Ascending aorta (tissue), 2 donors: ENCODE measurements around the gene EFCAB13. TPM values are rescaled to one million over a fixed set of nuclear protein-coding genes. Genes with fewer than 3 reads are reported as not detected.

Source experiments
- DNase-seq, 2 donors: peaks; one replicate each; pipeline ENCODE4 v3.0.0-alpha.2; 2019; ENCODE audit warnings: low spot score in 2 of 2
- H3K27ac ChIP-seq, 2 donors: fragments of 200-600 bp; sonication (generic); one replicate each; pipeline ENCODE4 v1.5.1; 2016 to 2017; ENCODE audit warnings: mild to moderate bottlenecking in 1 of 2
- H3K27me3 ChIP-seq: fragments of 200-600 bp; sonication (generic); one replicate; pipeline ENCODE4 v1.5.1; 2017
- H3K36me3 ChIP-seq, 2 donors: fragments of 200-600 bp; sonication (generic); one replicate each; pipeline ENCODE4 v1.5.1; 2016
- H3K4me1 ChIP-seq, 2 donors: fragments of 200-600 bp; sonication (generic); one replicate each; pipeline ENCODE4 v1.5.1; 2016 to 2017; ENCODE audit warnings: mild to moderate bottlenecking in 1 of 2
- H3K4me3 ChIP-seq, 2 donors: fragments of 200-600 bp; sonication (generic); one replicate each; pipeline ENCODE4 v1.5.1; 2016 to 2017; ENCODE audit warnings: mild to moderate bottlenecking in 1 of 2
- H3K9me3 ChIP-seq, 2 donors: fragments of 200-600 bp; sonication (generic); one replicate each; pipeline ENCODE4 v1.5.1; 2016
- intact Hi-C: fragments of 100-400 bp; cut with DNase I; formaldehyde crosslinking; loops from one replicate; pipeline ENCODE4 v1.15.1; 2023
- total RNA-seq: library from RNA; depleted of rRNA; stranded (reverse); fragments of >200 nt; gene quantifications from one replicate; pipeline ENCODE4 v1.1.0, GENCODE V29; 2016
- TF ChIP-seq, protein P1 (sequence below), 3 experiments: fragments of 200-600 bp in 2 of 3; fragments of 450-650 bp in 1 of 3; sonication (generic) in 2 of 3; IDR thresholded peaks; one replicate each; pipeline ENCODE4 v1.5.1; 2016 to 2019; ENCODE audit warnings: antibody characterized with exemption in 3 of 3, mild to moderate bottlenecking in 1 of 3, moderate library complexity in 1 of 3

EFCAB13 gene
- total RNA-seq, 1 donor from 2014 or later, result 1.2 TPM

DNA sequence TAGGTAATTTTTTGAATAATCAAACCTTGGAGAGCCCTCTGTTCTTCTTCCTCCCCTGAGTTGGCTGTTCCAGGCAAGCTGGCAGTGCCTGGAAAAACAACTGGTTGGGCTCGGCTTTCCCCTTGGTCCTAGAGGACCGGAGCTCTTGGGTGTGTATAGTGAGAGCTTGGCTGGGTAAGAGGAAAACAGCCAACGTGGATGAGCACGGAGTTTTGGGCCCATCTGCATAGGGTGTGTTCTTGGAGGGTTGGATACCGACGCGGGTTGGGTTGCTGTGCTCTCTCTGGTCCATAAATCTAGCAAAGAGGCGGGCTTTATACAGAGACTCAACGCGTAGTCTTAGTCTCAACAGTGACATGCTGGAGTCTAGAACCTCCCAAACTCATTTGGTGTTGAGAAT is 46.9 kb upstream of the EFCAB13 start:
- H3K36me3 ChIP-seq, result peaks cover 0 to 2% of the 10 kb centered on the region in 2 donors
- TF ChIP-seq, protein P1, sequence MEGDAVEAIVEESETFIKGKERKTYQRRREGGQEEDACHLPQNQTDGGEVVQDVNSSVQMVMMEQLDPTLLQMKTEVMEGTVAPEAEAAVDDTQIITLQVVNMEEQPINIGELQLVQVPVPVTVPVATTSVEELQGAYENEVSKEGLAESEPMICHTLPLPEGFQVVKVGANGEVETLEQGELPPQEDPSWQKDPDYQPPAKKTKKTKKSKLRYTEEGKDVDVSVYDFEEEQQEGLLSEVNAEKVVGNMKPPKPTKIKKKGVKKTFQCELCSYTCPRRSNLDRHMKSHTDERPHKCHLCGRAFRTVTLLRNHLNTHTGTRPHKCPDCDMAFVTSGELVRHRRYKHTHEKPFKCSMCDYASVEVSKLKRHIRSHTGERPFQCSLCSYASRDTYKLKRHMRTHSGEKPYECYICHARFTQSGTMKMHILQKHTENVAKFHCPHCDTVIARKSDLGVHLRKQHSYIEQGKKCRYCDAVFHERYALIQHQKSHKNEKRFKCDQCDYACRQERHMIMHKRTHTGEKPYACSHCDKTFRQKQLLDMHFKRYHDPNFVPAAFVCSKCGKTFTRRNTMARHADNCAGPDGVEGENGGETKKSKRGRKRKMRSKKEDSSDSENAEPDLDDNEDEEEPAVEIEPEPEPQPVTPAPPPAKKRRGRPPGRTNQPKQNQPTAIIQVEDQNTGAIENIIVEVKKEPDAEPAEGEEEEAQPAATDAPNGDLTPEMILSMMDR (IDR thresholded peaks at IDR 0.05), result no peak
- no peaks in the 10 kb centered on the region for H3K9me3 ChIP-seq
- DNase-seq, result peak; percentile 48 to 90
- H3K27me3 ChIP-seq, result no peaks in the 10 kb centered on the region
- intact Hi-C loops, result no loop called here
- no peak overlapping the region for H3K4me3 ChIP-seq
- peak overlapping the region; percentile 96 to 97 for H3K27ac ChIP-seq
- peaks cover 43 to 75% of the 10 kb centered on the region in 2 donors for H3K4me1 ChIP-seq

DNA sequence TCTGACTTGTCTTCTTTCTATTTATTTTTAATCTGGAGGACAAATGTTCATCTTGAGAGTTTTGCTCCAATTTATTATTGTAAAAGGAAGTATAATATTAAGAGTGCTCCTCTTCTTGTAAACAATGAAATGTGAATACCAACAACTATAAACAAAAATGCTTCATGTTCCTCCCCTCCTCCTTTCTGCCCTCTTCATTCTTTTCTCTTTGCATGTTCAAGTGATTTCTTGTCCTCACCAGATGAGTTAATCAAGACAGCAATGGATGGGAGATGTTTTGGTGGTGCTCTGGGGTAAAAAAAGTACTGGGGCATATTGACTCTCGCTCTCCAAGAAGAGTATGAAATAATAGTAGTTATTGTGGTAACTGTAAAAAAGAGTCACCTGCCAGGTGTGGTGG is 45.8 kb upstream of the EFCAB13 start:
- peaks cover 43 to 75% of the 10 kb centered on the region in 2 donors for H3K4me1 ChIP-seq
- H3K27me3 ChIP-seq, result no peaks in the 10 kb centered on the region
- intact Hi-C loops, result loop anchor here (2.0 kb wide), 3 partner anchors 17 to 45 kb away; partner anchors contain the start of gene EFCAB13
- TF ChIP-seq, protein P1 (IDR thresholded peaks at IDR 0.05), result no peak
- H3K4me3 ChIP-seq, result no peak overlapping the region
- H3K36me3 ChIP-seq, result peaks cover 0 to 2% of the 10 kb centered on the region in 2 donors
- no peak for DNase-seq
- H3K27ac ChIP-seq, result peak overlapping the region; percentile 96 to 97
- no peaks in the 10 kb centered on the region for H3K9me3 ChIP-seq

DNA sequence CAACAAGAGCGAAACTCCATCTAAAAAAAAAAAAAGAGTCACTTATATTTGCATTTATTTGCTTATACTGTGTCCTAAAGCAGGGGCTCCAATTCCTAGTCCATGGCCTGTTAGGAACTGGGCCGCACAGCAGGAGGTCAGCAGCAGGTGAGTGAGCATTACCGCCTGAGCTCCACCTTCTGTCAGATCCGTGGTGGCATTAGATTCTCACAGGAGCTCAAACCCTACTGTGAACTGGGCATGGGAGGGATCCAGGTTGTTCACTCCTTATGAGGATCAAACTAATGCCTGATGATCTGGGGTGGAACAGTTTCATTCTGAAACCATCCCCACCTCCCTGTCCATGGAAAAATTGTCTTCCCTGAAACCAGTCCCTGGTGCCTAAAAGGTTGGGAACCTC is 45.2 kb upstream of the EFCAB13 start:
- intact Hi-C loops, result loop anchor here (2.0 kb wide), 3 partner anchors 16 to 44 kb away; partner anchors contain the start of gene EFCAB13
- H3K27ac ChIP-seq, result peak overlapping the region; percentile 96 to 97
- no peak overlapping the region for H3K4me3 ChIP-seq
- H3K4me1 ChIP-seq, result peaks cover 43 to 71% of the 10 kb centered on the region in 2 donors
- H3K27me3 ChIP-seq, result no peaks in the 10 kb centered on the region
- no peaks in the 10 kb centered on the region for H3K9me3 ChIP-seq
- no peak for DNase-seq
- TF ChIP-seq, protein P1 (IDR thresholded peaks at IDR 0.05), result no peak
- H3K36me3 ChIP-seq, result peaks cover 2% of the 10 kb centered on the region in 2 donors

DNA sequence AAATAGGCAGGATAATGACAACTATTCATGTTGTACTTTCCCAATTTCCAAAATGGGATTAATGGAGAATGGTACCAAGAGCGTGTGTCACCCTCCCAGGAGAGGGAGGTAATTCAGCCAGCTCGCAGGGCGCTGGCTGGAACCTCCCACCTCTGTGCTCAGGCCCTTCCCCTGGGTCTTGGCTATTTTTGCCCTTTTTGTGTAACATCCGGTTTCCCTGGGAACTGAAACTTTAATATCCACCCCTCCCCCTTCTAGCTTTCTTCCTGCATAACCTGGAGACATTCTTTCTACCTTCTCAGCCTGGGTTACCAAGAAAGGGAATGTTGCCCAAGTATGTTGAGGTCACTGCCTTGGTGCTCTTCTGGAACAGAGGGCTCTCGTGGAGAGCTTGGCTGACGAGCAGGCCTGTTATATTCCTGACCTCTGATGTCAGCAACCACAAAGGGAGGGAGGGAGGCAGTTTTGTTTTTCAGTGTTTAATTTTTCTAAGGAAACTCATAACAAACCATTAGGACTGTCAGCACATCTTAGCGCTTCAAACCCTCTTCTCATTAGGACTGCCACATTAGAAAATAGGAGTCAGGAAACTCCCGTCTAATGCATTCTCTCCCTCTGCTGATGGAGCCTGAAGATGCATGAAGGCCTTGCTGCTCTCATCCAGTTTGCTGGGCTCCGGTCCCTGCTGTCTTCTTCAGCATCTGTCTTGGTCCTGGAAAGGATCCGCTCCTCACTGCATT is 44.5 kb upstream of the EFCAB13 start:
- intact Hi-C loops, result loop anchor here (1.0 to 2.0 kb wide), 6 partner anchors 16 to 44 kb away; partner anchors contain the start of gene EFCAB13
- Histone ChIP-seq H3K27ac (peak overlapping the region; percentile 96 to 97), H3K4me1 (peaks cover 43 to 68% of the 10 kb centered on the region in 2 donors), H3K9me3 (no peaks in the 10 kb centered on the region), H3K27me3 (no peaks in the 10 kb centered on the region), H3K4me3 (peak overlapping the region in 1 of 2 donors; percentile 14), H3K36me3 (peaks cover 2 to 5% of the 10 kb centered on the region in 2 donors)
- TF ChIP-seq, protein P1 (IDR thresholded peaks at IDR 0.05), result no peak
- peak; percentile 57 to 96 for DNase-seq

DNA sequence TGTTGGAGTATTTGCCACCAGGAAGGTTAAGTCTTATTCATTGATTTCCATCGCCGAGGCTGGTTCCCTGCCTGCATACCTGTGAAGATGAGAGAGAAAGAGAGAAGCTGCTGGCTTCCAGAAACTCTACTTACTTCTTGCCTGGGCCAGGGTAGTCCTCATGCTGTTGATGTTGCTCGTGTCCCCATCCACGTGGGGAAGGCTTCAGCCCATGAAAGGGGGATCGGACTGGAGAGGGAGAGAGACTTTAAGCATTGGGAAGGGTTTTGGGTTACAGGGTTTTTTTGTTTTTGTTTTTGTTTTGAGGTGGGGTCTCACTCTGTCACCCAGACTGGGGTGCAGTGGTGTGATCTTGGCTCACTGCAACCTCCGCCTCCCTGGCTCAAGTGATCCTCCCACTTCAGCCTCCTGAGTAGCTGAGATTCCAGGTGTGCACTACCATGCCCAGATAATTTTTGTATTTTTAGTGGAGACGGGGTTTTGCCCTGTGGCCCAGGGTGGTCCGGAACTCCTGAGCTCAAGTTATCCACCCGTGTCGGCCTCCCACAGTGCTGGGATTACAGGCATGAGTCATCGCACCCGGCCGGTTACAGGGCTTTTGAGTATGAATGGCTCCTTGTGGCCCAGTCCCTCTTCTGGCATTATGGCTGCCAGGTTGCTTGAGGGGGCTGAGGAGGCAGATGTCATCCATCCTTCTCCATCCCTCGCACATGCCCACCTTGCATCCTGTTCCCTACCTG is 43.5 kb upstream of the EFCAB13 start:
- DNase-seq, result no peak
- Histone ChIP-seq H3K36me3 (peaks cover 11 to 12% of the 10 kb centered on the region in 2 donors), H3K4me1 (peaks cover 38 to 58% of the 10 kb centered on the region in 2 donors), H3K9me3 (no peaks in the 10 kb centered on the region), H3K27me3 (no peaks in the 10 kb centered on the region), H3K4me3 (no peak overlapping the region), H3K27ac (peak overlapping the region; percentile 96 to 97)
- intact Hi-C loops, result no loop called here
- TF ChIP-seq, protein P1 (IDR thresholded peaks at IDR 0.05), result no peak
